CD14-positive monocyte (primary cell): ENCODE results near the gene GRK3. TPM values are rescaled to one million over a fixed set of nuclear protein-coding genes. Genes with fewer than 3 reads are reported as not detected.
A peak's percentile ranks its signal among the peaks of the same experiment; 100 is the strongest.

Source experiments
- DNase-seq, 3 donors: peaks; one replicate each; pipeline ENCODE4 v3.0.0-alpha.2; 2011 to 2022
- H2AFZ ChIP-seq: 2 replicates; pipeline ENCODE4 v1.6.0; 2012; ENCODE audit warnings: mild to moderate bottlenecking, low read depth, low read length, inconsistent platforms; ENCODE audit not compliant: insufficient read depth, poor library complexity, severe bottlenecking
- H3K27ac ChIP-seq, 2 donors: 1 replicate in 1 of 2; 2 replicates in 1 of 2; pipeline ENCODE4 v1.5.1; 2012 to 2013; ENCODE audit warnings: low read length in 2 of 2, control low read depth in 1 of 2, inconsistent platforms in 1 of 2, low read depth in 1 of 2, mild to moderate bottlenecking in 1 of 2
- H3K27me3 ChIP-seq, 2 donors: one replicate each; pipeline versions ENCODE4 v1.6.0 to v1.6.1; 2011 to 2013; ENCODE audit warnings: low read length in 2 of 2; ENCODE audit not compliant: control insufficient read depth in 2 of 2, insufficient read depth in 2 of 2
- H3K36me3 ChIP-seq, 2 donors: replicated peaks in 1 of 2; 1 replicate in 1 of 2; 2 replicates in 1 of 2; pipeline versions ENCODE4 v1.5.1 to v1.6.1; 2012 to 2013; ENCODE audit warnings: low read length in 2 of 2, control low read depth in 1 of 2, inconsistent platforms in 1 of 2, mild to moderate bottlenecking in 1 of 2; ENCODE audit not compliant: insufficient read depth in 2 of 2, control insufficient read depth in 1 of 2
- H3K4me1 ChIP-seq, 2 donors: 1 replicate in 1 of 2; 2 replicates in 1 of 2; pipeline versions ENCODE4 v1.5.1 to v1.6.1; 2012 to 2013; ENCODE audit warnings: low read length in 2 of 2, control low read depth in 1 of 2, inconsistent platforms in 1 of 2, mild to moderate bottlenecking in 1 of 2, moderate library complexity in 1 of 2; ENCODE audit not compliant: insufficient read depth in 2 of 2, control insufficient read depth in 1 of 2
- H3K4me2 ChIP-seq: replicated peaks from 2 replicates; pipeline ENCODE3; 2012; ENCODE audit warnings: low read length, moderate library complexity, mild to moderate bottlenecking; ENCODE audit not compliant: poor library complexity, severe bottlenecking; ENCODE audit errors: extremely low read depth
- H3K4me3 ChIP-seq, 3 experiments: fragments of 200-600 bp in 1 of 3; sonication (generic) in 1 of 3; replicated peaks in 1 of 3; 1 replicate in 2 of 3; 2 replicates in 1 of 3; pipeline ENCODE4 v1.5.1; 2011 to 2013; ENCODE audit warnings: low read length in 3 of 3, mild to moderate bottlenecking in 3 of 3, control low read depth in 2 of 3, low read depth in 2 of 3, inconsistent platforms in 1 of 3, moderate library complexity in 1 of 3
- H3K79me2 ChIP-seq: 2 replicates; pipeline ENCODE4 v1.6.0; 2012; ENCODE audit warnings: mild to moderate bottlenecking, control low read depth, inconsistent platforms, low read length, moderate library complexity; ENCODE audit not compliant: insufficient read depth
- H3K9ac ChIP-seq: 2 replicates; pipeline ENCODE4 v1.6.0; 2017; ENCODE audit warnings: low read length, mild to moderate bottlenecking; ENCODE audit not compliant: insufficient read depth, poor library complexity, severe bottlenecking
- H3K9me3 ChIP-seq, 2 donors: replicated peaks in 1 of 2; 1 replicate in 1 of 2; 2 replicates in 1 of 2; pipeline versions ENCODE4 v1.5.1 to v1.6.1; 2012 to 2013; ENCODE audit warnings: low read length in 2 of 2, control low read depth in 1 of 2; ENCODE audit not compliant: control insufficient read depth in 1 of 2, insufficient read depth in 1 of 2
- H4K20me1 ChIP-seq: 2 replicates; pipeline ENCODE4 v1.6.0; 2012; ENCODE audit warnings: mild to moderate bottlenecking, low read length, control low read depth, moderate library complexity; ENCODE audit not compliant: insufficient read depth
- H3K27ac Mint-ChIP-seq, 7 donors: one replicate each; pipeline ENCODE4 v1.8.0; 2020; ENCODE audit warnings: mild to moderate bottlenecking in 7 of 7, mixed read lengths in 7 of 7, moderate library complexity in 6 of 7, inconsistent platforms in 2 of 7
- H3K27me3 Mint-ChIP-seq, 3 donors: one replicate each; pipeline ENCODE4 v1.8.0; 2021 to 2022; ENCODE audit warnings: low read depth in 3 of 3, mild to moderate bottlenecking in 3 of 3, mixed read lengths in 3 of 3, moderate library complexity in 3 of 3, inconsistent platforms in 1 of 3
- H3K36me3 Mint-ChIP-seq, 2 donors: one replicate each; pipeline ENCODE4 v1.8.0; 2020; ENCODE audit warnings: mixed read lengths in 2 of 2, inconsistent platforms in 1 of 2, mild to moderate bottlenecking in 1 of 2
- H3K4me1 Mint-ChIP-seq: one replicate; pipeline ENCODE4 v1.8.0; 2020; ENCODE audit warnings: mild to moderate bottlenecking, mixed read lengths
- H3K4me3 Mint-ChIP-seq, 2 donors: one replicate each; pipeline ENCODE4 v1.8.0; 2020; ENCODE audit warnings: mild to moderate bottlenecking in 2 of 2, mixed read lengths in 2 of 2, moderate library complexity in 1 of 2
- H3K9me3 Mint-ChIP-seq, 7 donors: one replicate each; pipeline ENCODE4 v1.8.0; 2020 to 2022; ENCODE audit warnings: mixed read lengths in 7 of 7, mild to moderate bottlenecking in 6 of 7, moderate library complexity in 6 of 7, inconsistent platforms in 2 of 7
- WGBS: methylation state at CpG from one replicate; pipeline ENCODE4 v1.1.5; 2013; ENCODE audit warnings: missing lambda C conversion rate; ENCODE audit not compliant: insufficient coverage; 5-methylcytosine and 5-hydroxymethylcytosine counted together
- intact Hi-C, 2 donors: fragments of 100-400 bp; cut with micrococcal nuclease; formaldehyde crosslinking; loops; one replicate each; pipeline versions ENCODE4 v1.15.0 to v1.15.1; 2023
- polyA plus RNA-seq, 3 donors: library from polyadenylated mRNA; depleted of rRNA in 1 of 3; unstranded in 2 of 3; stranded (reverse) in 1 of 3; fragments of 300-500 nt in 2 of 3; fragments of >200 nt in 1 of 3; fragmentation: Illumina TruSeq in 2 of 3; gene quantifications; 1 replicate in 2 of 3; 2 replicates in 1 of 3; pipeline ENCODE4 v1.2.3, GENCODE V29; 2012 to 2021
- TF ChIP-seq, protein P1 (sequence below): fragments of 200-600 bp; IDR thresholded peaks from one replicate; pipeline ENCODE4 v1.8.0; 2022; ENCODE audit warnings: antibody characterized with exemption, mild to moderate bottlenecking

Gene GRK3
- polyA plus RNA-seq, 3 donors = 8.3 to 33.3 (median 9.6) TPM

DNA sequence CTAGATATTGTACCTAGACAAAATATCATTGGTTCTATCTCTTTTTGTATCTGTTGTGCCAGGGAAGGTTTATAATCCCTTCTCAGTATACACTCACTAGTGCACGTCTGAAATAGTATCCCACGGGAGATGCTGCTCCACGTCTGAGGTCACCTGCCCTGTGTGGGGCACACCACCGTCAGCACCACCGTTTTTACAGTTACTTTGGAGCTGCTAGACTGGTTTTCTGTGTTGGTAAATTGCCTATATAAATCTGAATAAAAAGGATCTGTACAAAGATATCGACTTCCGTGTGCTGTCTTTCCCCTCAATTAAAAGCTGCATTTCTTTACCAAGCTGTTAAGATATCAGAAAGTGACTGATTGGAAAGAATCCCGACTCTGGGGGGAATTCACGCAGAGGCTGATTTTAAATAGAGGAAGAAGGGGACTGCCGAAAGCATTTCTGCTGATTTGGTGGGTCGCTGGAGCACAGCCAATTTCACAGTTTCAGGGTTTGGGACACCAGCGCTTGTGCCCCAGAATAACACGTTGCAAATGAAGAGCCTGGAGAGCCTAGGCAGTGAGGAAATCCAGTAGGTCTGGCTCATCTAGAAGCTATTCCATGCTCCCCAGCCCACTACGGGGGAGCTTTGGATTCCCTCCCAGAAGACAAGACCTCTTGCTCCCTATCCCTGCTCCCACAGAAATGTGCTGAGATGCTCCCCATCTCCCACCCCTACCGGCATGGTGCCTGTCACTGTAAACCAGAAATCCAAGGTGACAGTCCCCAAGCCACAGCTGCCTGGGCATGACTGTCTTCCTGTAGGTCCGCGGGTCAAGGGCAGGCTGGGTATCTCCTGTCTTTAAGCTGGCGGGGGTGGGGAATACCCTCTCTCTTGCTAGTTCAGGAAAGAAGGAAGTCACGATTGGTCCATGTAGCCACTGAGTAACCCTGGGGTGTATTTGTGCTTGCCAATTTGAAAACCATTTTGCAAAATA lies 164.8 kb downstream of the GRK3 start:
- peak in 2 of 3 donors; percentile 9 to 46 for DNase-seq
- peaks cover 14 to 42% of the 10 kb centered on the region in 2 donors for H3K36me3 ChIP-seq
- H3K79me2 ChIP-seq = no peaks in the 10 kb centered on the region
- Mint-ChIP-seq H3K4me3 (no peak overlapping the region), H3K36me3 (peaks cover 24 to 36% of the 10 kb centered on the region in 2 donors), H3K27me3 (peaks cover 0 to 2% (median 1%) of the 10 kb centered on the region in 3 donors), H3K9me3 (no peaks in the 10 kb centered on the region), H3K27ac (peak overlapping the region in 2 of 7 donors; percentile 11 to 61), H3K4me1 (peaks cover 6% of the 10 kb centered on the region)
- H2AFZ ChIP-seq = no peak overlapping the region
- H3K9me3 ChIP-seq = no peaks in the 10 kb centered on the region
- H3K27me3 ChIP-seq = no peaks in the 10 kb centered on the region
- H3K4me1 ChIP-seq = no peaks in the 10 kb centered on the region
- no peak overlapping the region for H3K4me2 ChIP-seq
- WGBS = 28% methylated on average over 9 of the region's 19 CpGs
- no peak overlapping the region for H3K4me3 ChIP-seq
- no peak overlapping the region for H3K27ac ChIP-seq
- H3K9ac ChIP-seq = no peak overlapping the region
- peaks cover 57% of the 10 kb centered on the region for H4K20me1 ChIP-seq
- TF ChIP-seq, protein P1, sequence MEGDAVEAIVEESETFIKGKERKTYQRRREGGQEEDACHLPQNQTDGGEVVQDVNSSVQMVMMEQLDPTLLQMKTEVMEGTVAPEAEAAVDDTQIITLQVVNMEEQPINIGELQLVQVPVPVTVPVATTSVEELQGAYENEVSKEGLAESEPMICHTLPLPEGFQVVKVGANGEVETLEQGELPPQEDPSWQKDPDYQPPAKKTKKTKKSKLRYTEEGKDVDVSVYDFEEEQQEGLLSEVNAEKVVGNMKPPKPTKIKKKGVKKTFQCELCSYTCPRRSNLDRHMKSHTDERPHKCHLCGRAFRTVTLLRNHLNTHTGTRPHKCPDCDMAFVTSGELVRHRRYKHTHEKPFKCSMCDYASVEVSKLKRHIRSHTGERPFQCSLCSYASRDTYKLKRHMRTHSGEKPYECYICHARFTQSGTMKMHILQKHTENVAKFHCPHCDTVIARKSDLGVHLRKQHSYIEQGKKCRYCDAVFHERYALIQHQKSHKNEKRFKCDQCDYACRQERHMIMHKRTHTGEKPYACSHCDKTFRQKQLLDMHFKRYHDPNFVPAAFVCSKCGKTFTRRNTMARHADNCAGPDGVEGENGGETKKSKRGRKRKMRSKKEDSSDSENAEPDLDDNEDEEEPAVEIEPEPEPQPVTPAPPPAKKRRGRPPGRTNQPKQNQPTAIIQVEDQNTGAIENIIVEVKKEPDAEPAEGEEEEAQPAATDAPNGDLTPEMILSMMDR = no peak
- intact Hi-C loops = no loop called here

DNA sequence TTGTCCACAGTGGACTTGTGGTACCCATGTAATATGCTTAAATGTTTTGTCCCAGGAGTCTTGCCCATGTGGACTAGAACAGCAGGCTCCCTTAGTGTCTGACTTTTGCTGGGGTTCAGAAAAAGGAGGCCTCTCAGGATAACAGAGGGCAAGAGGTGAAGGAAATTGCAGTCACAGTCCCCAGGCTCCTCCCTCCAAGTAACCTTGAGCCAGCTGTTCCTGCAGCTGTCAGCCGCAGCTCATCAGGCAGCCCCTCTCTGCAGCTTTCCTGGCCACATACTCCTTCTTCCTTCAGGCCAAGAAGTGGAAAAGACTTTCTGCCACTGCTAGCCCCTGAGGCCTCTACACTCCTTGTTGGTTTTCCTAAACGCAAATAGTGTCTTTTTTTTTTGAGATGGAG lies 171.2 kb downstream of the GRK3 start:
- no peaks in the 10 kb centered on the region for H3K36me3 Mint-ChIP-seq
- H3K27ac Mint-ChIP-seq = no peak overlapping the region
- peaks cover 0 to 13% (median 4%) of the 10 kb centered on the region in 3 donors for H3K27me3 Mint-ChIP-seq
- DNase-seq = no peak
- intact Hi-C loops = no loop called here
- no peak overlapping the region for H2AFZ ChIP-seq
- H3K9me3 Mint-ChIP-seq = no peaks in the 10 kb centered on the region
- no peaks in the 10 kb centered on the region for H3K36me3 ChIP-seq
- H3K79me2 ChIP-seq = no peaks in the 10 kb centered on the region
- 83% methylated on average over 1 of the region's 2 CpGs for WGBS
- H3K4me1 Mint-ChIP-seq = peaks cover 7% of the 10 kb centered on the region
- H3K4me1 ChIP-seq = no peaks in the 10 kb centered on the region
- no peak overlapping the region for H3K4me3 ChIP-seq
- H3K4me2 ChIP-seq = no peak overlapping the region
- H3K27me3 ChIP-seq = no peaks in the 10 kb centered on the region
- H3K27ac ChIP-seq = no peak overlapping the region
- H3K9ac ChIP-seq = no peak overlapping the region
- H3K9me3 ChIP-seq = no peaks in the 10 kb centered on the region
- TF ChIP-seq, protein P1 = no peak
- H4K20me1 ChIP-seq = no peaks in the 10 kb centered on the region
- H3K4me3 Mint-ChIP-seq = no peak overlapping the region
